HCT116 (cell line): ENCODE measurements around the gene CHID1. TPM values are rescaled to one million over a fixed set of nuclear protein-coding genes. Genes with fewer than 3 reads are reported as not detected.

Experiments used
- ATAC-seq: fragments of 200-7000 bp; cut with Tn5 transposase; 2 replicates; pipeline ENCODE4 v1.9.1; 2020; ENCODE audit warnings: mild to moderate bottlenecking, moderate library complexity
- BruUV-seq: library from RNA; stranded (reverse); fragments of 400-500 nt; replicated peaks from 2 replicates; lab custom pipeline; 2021; lab: Mats Ljungman, UMichigan
- CTCF ChIA-PET: fragments of 300-600 bp; sonication (Branson Sonifier 250); formaldehyde crosslinking; loops from one replicate; lab custom pipeline; 2021; ENCODE audit warnings: antibody characterized with exemption; lab: Charles Lee
- POLR2A ChIA-PET: fragments of 300-600, 350-600 bp; sonication (Branson Sonifier 250); formaldehyde crosslinking; loops from one replicate; lab custom pipeline; 2021; ENCODE audit warnings: antibody characterized with exemption; lab: Charles Lee
- RAD21 ChIA-PET, 2 experiments: fragments of 300-600 bp; sonication (Branson Sonifier 250); formaldehyde crosslinking; loops; one replicate each; lab custom pipeline; 2023; ENCODE audit warnings: low total read pairs in 2 of 2; ENCODE audit not compliant: uncharacterized antibody in 2 of 2, unreplicated experiment in 2 of 2, low non-redundant PET in 1 of 2; lab: Charles Lee
- DNase-seq: peaks from one replicate; pipeline ENCODE4 v3.0.0-alpha.2; 2010; ENCODE audit warnings: low read depth, low spot score
- H2AFZ ChIP-seq: fragments of 200-600 bp; shearing (Covaris generic), sonication (generic); 2 replicates; pipeline ENCODE4 v1.6.1; 2017; ENCODE audit warnings: low read depth, mixed run types, mixed read lengths, antibody characterized with exemption, low read length; ENCODE audit not compliant: poor library complexity, severe bottlenecking
- H3K27ac ChIP-seq: 2 replicates; pipeline ENCODE4 v1.5.1; 2012; ENCODE audit warnings: low read depth, low read length
- H3K27me3 ChIP-seq: fragments of 200-600 bp; sonication (generic); 2 replicates; pipeline ENCODE4 v1.6.1; 2016; ENCODE audit warnings: mixed run types, low read length, mixed read lengths; ENCODE audit not compliant: insufficient read depth
- H3K36me3 ChIP-seq, 2 experiments: fragments of 200-500 bp in 1 of 2; fragments of 200-600 bp in 1 of 2; sonication (Bioruptor generic) in 1 of 2; sonication (generic) in 1 of 2; 2 replicates each; pipeline versions ENCODE4 v1.5.1 to v1.6.1; 2014 to 2016; ENCODE audit warnings: low read length in 2 of 2, inconsistent platforms in 1 of 2, mixed read lengths in 1 of 2, mixed run types in 1 of 2; ENCODE audit not compliant: insufficient read depth in 2 of 2, control insufficient read depth in 1 of 2
- H3K4me1 ChIP-seq, 2 experiments: fragments of 200-600 bp in 1 of 2; sonication (generic) in 1 of 2; 2 replicates each; pipeline versions ENCODE4 v1.5.1 to v1.6.1; 2012 to 2017; ENCODE audit warnings: low read length in 2 of 2, inconsistent platforms in 1 of 2, mild to moderate bottlenecking in 1 of 2, mixed read lengths in 1 of 2, mixed run types in 1 of 2, moderate library complexity in 1 of 2; ENCODE audit not compliant: insufficient read depth in 2 of 2, control insufficient read depth in 1 of 2
- H3K4me2 ChIP-seq: fragments of 200-600 bp; sonication (generic); 2 replicates; pipeline ENCODE4 v1.6.1; 2017; ENCODE audit warnings: mixed run types, low read length, mixed read lengths
- H3K4me3 ChIP-seq, 2 experiments: fragments of 200-600 bp in 1 of 2; sonication (generic) in 1 of 2; replicated peaks in 1 of 2; 2 replicates each; pipeline ENCODE4 v1.5.1; 2011 to 2016; ENCODE audit warnings: low read length in 2 of 2, control low read depth in 1 of 2, low read depth in 1 of 2, mild to moderate bottlenecking in 1 of 2, mixed read lengths in 1 of 2, mixed run types in 1 of 2
- H3K79me2 ChIP-seq: fragments of 200-600 bp; sonication (generic); 2 replicates; pipeline ENCODE4 v1.6.1; 2017; ENCODE audit warnings: mild to moderate bottlenecking, mixed run types, low read length, moderate library complexity, mixed read lengths; ENCODE audit not compliant: insufficient read depth
- H3K9ac ChIP-seq: fragments of 200-600 bp; sonication (generic); 2 replicates; pipeline ENCODE4 v1.6.1; 2016; ENCODE audit warnings: low read length, mixed read lengths
- H3K9me2 ChIP-seq: fragments of 200-600 bp; sonication (generic), shearing (Covaris generic); 2 replicates; pipeline ENCODE4 v1.6.1; 2017; ENCODE audit warnings: mixed run types, mild to moderate bottlenecking, moderate library complexity; ENCODE audit not compliant: insufficient read depth
- H3K9me3 ChIP-seq, 2 experiments: fragments of 200-500 bp in 1 of 2; fragments of 200-600 bp in 1 of 2; sonication (Bioruptor generic) in 1 of 2; sonication (generic) in 1 of 2; 2 replicates each; pipeline ENCODE4 v1.6.1; 2014 to 2017; ENCODE audit warnings: low read length in 2 of 2, mixed read lengths in 2 of 2, inconsistent platforms in 1 of 2, low read depth in 1 of 2, mild to moderate bottlenecking in 1 of 2, mixed run types in 1 of 2, moderate library complexity in 1 of 2; ENCODE audit not compliant: control insufficient read depth in 1 of 2, insufficient read depth in 1 of 2
- H4K20me1 ChIP-seq: fragments of 200-600 bp; sonication (generic), shearing (Covaris generic); 2 replicates; pipeline ENCODE4 v1.6.1; 2017; ENCODE audit warnings: mixed run types, mild to moderate bottlenecking, moderate library complexity; ENCODE audit not compliant: insufficient read depth
- CBX3 ChIP-seq: IDR thresholded peaks from 2 replicates; pipeline ENCODE4 v1.6.1; 2012; ENCODE audit warnings: low read depth
- EZH2 ChIP-seq: fragments of 200-600 bp; sonication (generic); IDR thresholded peaks from 2 replicates; pipeline ENCODE4 v1.6.1; 2017; ENCODE audit warnings: antibody characterized with exemption, mixed run types
- EZH2phosphoT487 ChIP-seq: fragments of 200-600 bp; IDR thresholded peaks from 2 replicates; pipeline ENCODE4 v1.6.1; 2018; ENCODE audit warnings: antibody characterized with exemption, borderline replicate concordance
- FOSL1 ChIP-seq: IDR thresholded peaks from 2 replicates; pipeline ENCODE4 v1.6.1; 2012; ENCODE audit warnings: low read depth
- JUND ChIP-seq: IDR thresholded peaks from 2 replicates; pipeline ENCODE4 v1.6.1; 2012
- MAX ChIP-seq: IDR thresholded peaks from 2 replicates; pipeline ENCODE4 v1.6.1; 2012
- POLR2A ChIP-seq: IDR thresholded peaks from 2 replicates; pipeline ENCODE4 v1.7.0; 2011; ENCODE audit warnings: borderline replicate concordance; ENCODE audit not compliant: insufficient read depth, insufficient read length; ENCODE audit errors: extremely low read depth
- RAD21 ChIP-seq: IDR thresholded peaks from 2 replicates; pipeline ENCODE4 v1.6.1; 2012; ENCODE audit warnings: low read depth, mild to moderate bottlenecking
- SIN3A ChIP-seq: IDR thresholded peaks from 2 replicates; pipeline ENCODE4 v1.6.1; 2012; ENCODE audit warnings: low read depth
- SRF ChIP-seq: IDR thresholded peaks from 2 replicates; pipeline ENCODE4 v1.6.1; 2012; ENCODE audit warnings: low read depth
- TCF7L2 ChIP-seq: IDR thresholded peaks from 2 replicates; pipeline ENCODE4 v1.7.0; 2011; ENCODE audit warnings: borderline replicate concordance, inconsistent platforms; ENCODE audit not compliant: insufficient read depth, insufficient read length; ENCODE audit errors: extremely low read depth
- YY1 ChIP-seq: IDR thresholded peaks from 2 replicates; pipeline ENCODE4 v1.6.1; 2011; ENCODE audit warnings: low read length, low read depth, moderate library complexity, mild to moderate bottlenecking; ENCODE audit not compliant: insufficient replicate concordance; ENCODE audit errors: extremely low read depth
- ZBTB33 ChIP-seq: IDR thresholded peaks from 2 replicates; pipeline ENCODE4 v1.6.1; 2011; ENCODE audit warnings: mild to moderate bottlenecking, low read length, moderate library complexity; ENCODE audit not compliant: insufficient replicate concordance; ENCODE audit errors: extremely low read depth
- ZFX ChIP-seq: fragments of 450-650 bp; IDR thresholded peaks from 2 replicates; pipeline ENCODE4 v1.6.1; 2017
- intact Hi-C: fragments of 100-400 bp; cut with micrococcal nuclease; formaldehyde crosslinking; loops from 2 replicates; pipeline ENCODE4 v1.10.0; 2022
- total RNA-seq: library from RNA; stranded (reverse); gene quantifications from one replicate; pipeline ENCODE4 v1.2.1, GENCODE V29; 2021; ENCODE audit not compliant: unreplicated experiment
- TF ChIP-seq, protein P1 (sequence below): IDR thresholded peaks from 2 replicates; pipeline ENCODE4 v1.6.1; 2012
- TF ChIP-seq, protein P2 (sequence below): IDR thresholded peaks from 2 replicates; pipeline ENCODE4 v1.6.1; 2012; ENCODE audit warnings: low read depth

Gene CHID1
- total RNA-seq, 1 experiment from 2014 or later: 102 TPM

DNA sequence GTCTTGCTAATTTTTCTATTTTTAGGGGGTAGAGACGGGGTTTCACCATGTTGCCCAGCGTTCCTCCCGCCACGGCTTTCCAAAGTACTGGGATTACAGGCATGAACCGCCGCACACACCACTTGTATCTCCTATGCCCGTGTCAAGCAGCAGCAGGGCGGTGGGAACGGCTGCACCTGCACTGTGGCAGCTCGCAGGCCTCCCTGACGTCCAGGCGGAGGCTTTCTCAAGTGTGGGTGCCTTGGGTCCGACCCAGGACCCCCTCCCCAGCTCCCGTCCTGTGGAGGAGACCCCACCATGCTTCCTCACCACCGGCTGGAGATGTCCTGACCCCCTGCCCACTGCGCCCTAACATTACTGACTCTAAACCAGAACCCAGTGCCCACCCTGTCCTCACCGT lies 42.2 kb downstream of the CHID1 start:
- Histone ChIP-seq H3K4me1 (peaks cover 0 to 35% of the 10 kb centered on the region in 2 experiments; a peak in 2 of 4 replicates), H3K4me3 (no peak overlapping the region), H3K27ac (no peak overlapping the region), H3K9me2 (no peaks in the 10 kb centered on the region), H3K4me2 (no peak overlapping the region), H3K9me3 (no peaks in the 10 kb centered on the region), H3K36me3 (no peaks in the 10 kb centered on the region)
- BruUV-seq: no TSS peak
- CTCF ChIA-PET: interaction anchor here (2.0 kb wide), 1 partner anchor 12 kb away, joined by 8 read pairs; no protein-coding TSS in a partner anchor
- intact Hi-C loops: no loop called here
- no peak for DNase-seq
- TF ChIP-seq SRF: no peak
- TF ChIP-seq, all 23 proteins: peak for 0
- ChIA-PET POLR2A (no interaction called here), RAD21 (no interaction called here)
- Histone ChIP-seq H3K9ac (no peak overlapping the region), H3K27me3 (no peaks in the 10 kb centered on the region), H4K20me1 (no peaks in the 10 kb centered on the region), H3K79me2 (no peaks in the 10 kb centered on the region), H2AFZ (no peak overlapping the region)
- ATAC-seq: no peak

DNA sequence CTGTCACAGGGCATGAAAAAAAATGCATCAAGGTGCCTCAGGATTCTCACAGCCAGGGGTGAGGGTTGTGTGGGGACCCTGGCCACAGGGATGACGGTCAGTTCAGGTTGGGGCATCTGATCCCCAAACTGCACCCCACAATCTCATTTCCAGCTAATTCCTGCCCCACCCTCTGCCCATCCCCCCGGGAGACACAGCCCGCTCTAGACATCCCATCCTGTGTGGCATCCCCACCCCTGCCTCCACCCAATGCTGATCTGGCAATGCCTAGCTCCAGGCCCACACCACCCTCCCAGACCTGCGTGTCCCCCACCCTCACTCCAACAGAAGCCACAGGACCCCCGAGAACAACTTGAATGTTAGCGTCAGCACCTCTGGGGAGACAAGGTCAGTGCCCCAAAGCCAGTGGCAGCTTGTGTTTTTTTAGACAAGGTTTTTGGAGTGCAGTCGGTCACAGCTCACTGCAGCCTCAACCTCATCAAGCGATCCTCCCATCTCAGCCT lies 42.7 kb downstream of the CHID1 start:
- Histone ChIP-seq H3K27ac (no peak overlapping the region), H3K4me2 (no peak overlapping the region), H3K4me3 (no peak overlapping the region), H3K9ac (no peak overlapping the region), H2AFZ (no peak overlapping the region), H3K27me3 (no peaks in the 10 kb centered on the region), H4K20me1 (no peaks in the 10 kb centered on the region), H3K9me3 (no peaks in the 10 kb centered on the region), H3K36me3 (no peaks in the 10 kb centered on the region), H3K9me2 (no peaks in the 10 kb centered on the region), H3K4me1 (peaks cover 0 to 35% of the 10 kb centered on the region in 2 experiments; a peak in 2 of 4 replicates), H3K79me2 (no peaks in the 10 kb centered on the region)
- no TSS peak for BruUV-seq
- no peak for DNase-seq
- ChIA-PET POLR2A (no interaction called here), CTCF (interaction anchor here (2.0 kb wide), 1 partner anchor 12 kb away, joined by 8 read pairs; no protein-coding TSS in a partner anchor), RAD21 (no interaction called here)
- intact Hi-C loops: no loop called here
- ATAC-seq: no peak
- no peak for TF ChIP-seq EZH2
- TF ChIP-seq, protein P1, sequence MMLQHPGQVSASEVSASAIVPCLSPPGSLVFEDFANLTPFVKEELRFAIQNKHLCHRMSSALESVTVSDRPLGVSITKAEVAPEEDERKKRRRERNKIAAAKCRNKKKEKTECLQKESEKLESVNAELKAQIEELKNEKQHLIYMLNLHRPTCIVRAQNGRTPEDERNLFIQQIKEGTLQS: no peak
- no peak for TF ChIP-seq JUND
- TF ChIP-seq EZH2phosphoT487: no peak
- TF ChIP-seq TCF7L2: no peak
- TF ChIP-seq POLR2A: no peak
- no peak for TF ChIP-seq SRF
- TF ChIP-seq ZFX: no peak
- TF ChIP-seq, protein P2, sequence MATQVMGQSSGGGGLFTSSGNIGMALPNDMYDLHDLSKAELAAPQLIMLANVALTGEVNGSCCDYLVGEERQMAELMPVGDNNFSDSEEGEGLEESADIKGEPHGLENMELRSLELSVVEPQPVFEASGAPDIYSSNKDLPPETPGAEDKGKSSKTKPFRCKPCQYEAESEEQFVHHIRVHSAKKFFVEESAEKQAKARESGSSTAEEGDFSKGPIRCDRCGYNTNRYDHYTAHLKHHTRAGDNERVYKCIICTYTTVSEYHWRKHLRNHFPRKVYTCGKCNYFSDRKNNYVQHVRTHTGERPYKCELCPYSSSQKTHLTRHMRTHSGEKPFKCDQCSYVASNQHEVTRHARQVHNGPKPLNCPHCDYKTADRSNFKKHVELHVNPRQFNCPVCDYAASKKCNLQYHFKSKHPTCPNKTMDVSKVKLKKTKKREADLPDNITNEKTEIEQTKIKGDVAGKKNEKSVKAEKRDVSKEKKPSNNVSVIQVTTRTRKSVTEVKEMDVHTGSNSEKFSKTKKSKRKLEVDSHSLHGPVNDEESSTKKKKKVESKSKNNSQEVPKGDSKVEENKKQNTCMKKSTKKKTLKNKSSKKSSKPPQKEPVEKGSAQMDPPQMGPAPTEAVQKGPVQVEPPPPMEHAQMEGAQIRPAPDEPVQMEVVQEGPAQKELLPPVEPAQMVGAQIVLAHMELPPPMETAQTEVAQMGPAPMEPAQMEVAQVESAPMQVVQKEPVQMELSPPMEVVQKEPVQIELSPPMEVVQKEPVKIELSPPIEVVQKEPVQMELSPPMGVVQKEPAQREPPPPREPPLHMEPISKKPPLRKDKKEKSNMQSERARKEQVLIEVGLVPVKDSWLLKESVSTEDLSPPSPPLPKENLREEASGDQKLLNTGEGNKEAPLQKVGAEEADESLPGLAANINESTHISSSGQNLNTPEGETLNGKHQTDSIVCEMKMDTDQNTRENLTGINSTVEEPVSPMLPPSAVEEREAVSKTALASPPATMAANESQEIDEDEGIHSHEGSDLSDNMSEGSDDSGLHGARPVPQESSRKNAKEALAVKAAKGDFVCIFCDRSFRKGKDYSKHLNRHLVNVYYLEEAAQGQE: no peak
- TF ChIP-seq YY1: no peak
- no peak for TF ChIP-seq SIN3A
- TF ChIP-seq MAX: no peak
- TF ChIP-seq ZBTB33: no peak
- TF ChIP-seq FOSL1: no peak
- TF ChIP-seq CBX3: no peak
- no peak for TF ChIP-seq RAD21
